AG04449 (cell line): ENCODE data around the gene ULK4.

ENCODE experiments used
- CTCF ChIA-PET: fragments of 350-600 bp; formaldehyde crosslinking; extraction: SDS; loops from one replicate; lab custom pipeline; 2021; ENCODE audit warnings: antibody characterized with exemption; lab: Yijun Ruan, JAX
- POLR2A ChIA-PET: fragments of 400-600, 350-600 bp; formaldehyde crosslinking; extraction: SDS; loops from one replicate; lab custom pipeline; 2020; ENCODE audit warnings: antibody characterized with exemption, inconsistent platforms; lab: Yijun Ruan, JAX
- DNase-seq: peaks from one replicate; pipeline ENCODE4 v3.0.0-alpha.2; 2010; ENCODE audit warnings: low read depth, low spot score
- H3K4me3 ChIP-seq: 2 replicates; pipeline ENCODE4 v1.5.1; 2011; ENCODE audit warnings: low read depth, mild to moderate bottlenecking, control low read depth, low read length
- CTCF ChIP-seq: IDR thresholded peaks from one replicate; pipeline ENCODE4 v1.5.1; 2011; ENCODE audit warnings: mild to moderate bottlenecking, moderate library complexity, low read length, control low read depth, inconsistent platforms; ENCODE audit not compliant: insufficient read depth; ENCODE audit errors: missing control alignments

ULK4 gene

GRCh38 chr3:41204369-41204768 lies 757.5 kb downstream of the ULK4 start:
- DNase-seq: no peak
- ChIA-PET POLR2A (no interaction called here), CTCF (interaction anchor here (1.0 to 2.8 kb wide), 3 partner anchors 10 to 620 kb away, joined by 3 to 10 read pairs (median 6); no protein-coding TSS in a partner anchor)
- no peak overlapping the region for H3K4me3 ChIP-seq
- TF ChIP-seq CTCF: no peak

GRCh38 chr3:41202834-41203345 lies 759.0 kb downstream of the ULK4 start:
- peak; percentile 22 for TF ChIP-seq CTCF
- ChIA-PET POLR2A (interaction anchor here (0.6 kb wide), 1 partner anchor 228 kb away, joined by 4 read pairs; no protein-coding TSS in a partner anchor), CTCF (interaction anchor here (0.6 to 2.8 kb wide), 8 partner anchors 11 to 875 kb away, joined by 3 to 10 read pairs (median 4); no protein-coding TSS in a partner anchor)
- no peak overlapping the region for H3K4me3 ChIP-seq
- peak; percentile 7 for DNase-seq

GRCh38 chr3:41202075-41202833 lies 759.6 kb downstream of the ULK4 start:
- peak overlapping the region; percentile 20 for H3K4me3 ChIP-seq
- CTCF ChIA-PET: interaction anchor here (0.6 to 1.5 kb wide), 8 partner anchors 11 to 683 kb away, joined by 3 to 4 read pairs (median 4); no protein-coding TSS in a partner anchor
- no peak for DNase-seq
- TF ChIP-seq CTCF: no peak
- POLR2A ChIA-PET: interaction anchor here (0.6 kb wide), 1 partner anchor 229 kb away, joined by 4 read pairs; no protein-coding TSS in a partner anchor

GRCh38 chr3:41200669-41201021 lies 761.3 kb downstream of the ULK4 start:
- no peak for DNase-seq
- H3K4me3 ChIP-seq: peak overlapping the region; percentile 93
- CTCF ChIA-PET: interaction anchor here (1.0 to 1.5 kb wide), 2 partner anchors 618 to 621 kb away, joined by 3 to 4 read pairs; no protein-coding TSS in a partner anchor
- POLR2A ChIA-PET: interaction anchor here (1.0 to 1.7 kb wide), 3 partner anchors 23 to 479 kb away, joined by 3 to 13 read pairs (median 3); no protein-coding TSS in a partner anchor
- TF ChIP-seq CTCF: no peak

GRCh38 chr3:41199866-41200668 lies 761.8 kb downstream of the ULK4 start:
- ChIA-PET POLR2A (interaction anchor here (0.6 to 1.7 kb wide), 24 partner anchors 8 to 743 kb away, joined by 3 to 13 read pairs (median 4); partner anchors contain the start of genes RPL14 and ZNF621), CTCF (interaction anchor here (1.0 to 1.1 kb wide), 2 partner anchors 25 to 618 kb away, joined by 3 read pairs; no protein-coding TSS in a partner anchor)
- no peak for TF ChIP-seq CTCF
- DNase-seq: no peak
- H3K4me3 ChIP-seq: peak overlapping the region; percentile 93
